ENCODE data around the gene SNAI3. TPM values are rescaled to one million over a fixed set of nuclear protein-coding genes. Genes with fewer than 3 reads are reported as not detected.

The SNAI3 gene
- total RNA-seq, 4 donors from 2014 or later: 0.26 to 0.83 (median 0.59) TPM

DNA sequence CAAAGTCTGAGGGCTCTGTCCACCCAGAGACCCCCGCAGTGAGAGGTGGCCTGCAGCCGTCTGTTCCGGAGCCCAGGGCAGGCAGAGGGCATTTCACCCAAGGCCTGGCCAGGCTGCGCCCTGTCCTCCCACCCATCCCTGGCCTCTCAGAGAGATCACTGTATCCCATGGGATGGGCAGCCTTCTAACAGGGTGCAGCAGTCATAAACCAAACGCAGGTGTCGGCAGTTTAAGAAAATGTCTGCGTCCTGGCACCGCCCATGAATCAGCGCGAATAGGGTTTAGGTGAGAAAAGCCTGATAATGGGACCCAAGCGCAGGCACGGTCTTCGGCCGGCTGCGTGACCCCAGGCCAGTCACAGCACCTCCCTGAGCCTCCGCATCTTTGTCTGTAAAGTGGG lies 40.9 kb downstream of the SNAI3 start:
- intact Hi-C loops (cut with DNase I): no loop called here
- 98% methylated on average over 16 of the region's 16 CpGs for WGBS
- Histone ChIP-seq H3K9me3 (no peaks in the 10 kb centered on the region), H3K27ac (replicated peaks in 1 of 4) (no peak overlapping the region), H3K4me1 (peaks cover 7 to 14% (median 10%) of the 10 kb centered on the region in 4 donors), H3K36me3 (peaks cover 0 to 8% (median 0%) of the 10 kb centered on the region in 4 donors), H3K4me3 (no peak overlapping the region), H3K27me3 (peaks cover 0 to 12% (median 3%) of the 10 kb centered on the region in 4 donors)
- no peak for DNase-seq (ENCODE audit: extremely low spot score)
- TF ChIP-seq EP300 (IDR thresholded peaks at IDR 0.05) (no peak), POLR2A (IDR thresholded peaks at IDR 0.05; ENCODE audit: low read depth) (no peak), POLR2AphosphoS5 (IDR thresholded peaks at IDR 0.05) (no peak)
- TF ChIP-seq, protein P1, sequence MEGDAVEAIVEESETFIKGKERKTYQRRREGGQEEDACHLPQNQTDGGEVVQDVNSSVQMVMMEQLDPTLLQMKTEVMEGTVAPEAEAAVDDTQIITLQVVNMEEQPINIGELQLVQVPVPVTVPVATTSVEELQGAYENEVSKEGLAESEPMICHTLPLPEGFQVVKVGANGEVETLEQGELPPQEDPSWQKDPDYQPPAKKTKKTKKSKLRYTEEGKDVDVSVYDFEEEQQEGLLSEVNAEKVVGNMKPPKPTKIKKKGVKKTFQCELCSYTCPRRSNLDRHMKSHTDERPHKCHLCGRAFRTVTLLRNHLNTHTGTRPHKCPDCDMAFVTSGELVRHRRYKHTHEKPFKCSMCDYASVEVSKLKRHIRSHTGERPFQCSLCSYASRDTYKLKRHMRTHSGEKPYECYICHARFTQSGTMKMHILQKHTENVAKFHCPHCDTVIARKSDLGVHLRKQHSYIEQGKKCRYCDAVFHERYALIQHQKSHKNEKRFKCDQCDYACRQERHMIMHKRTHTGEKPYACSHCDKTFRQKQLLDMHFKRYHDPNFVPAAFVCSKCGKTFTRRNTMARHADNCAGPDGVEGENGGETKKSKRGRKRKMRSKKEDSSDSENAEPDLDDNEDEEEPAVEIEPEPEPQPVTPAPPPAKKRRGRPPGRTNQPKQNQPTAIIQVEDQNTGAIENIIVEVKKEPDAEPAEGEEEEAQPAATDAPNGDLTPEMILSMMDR (IDR thresholded peaks at IDR 0.05): no peak

DNA sequence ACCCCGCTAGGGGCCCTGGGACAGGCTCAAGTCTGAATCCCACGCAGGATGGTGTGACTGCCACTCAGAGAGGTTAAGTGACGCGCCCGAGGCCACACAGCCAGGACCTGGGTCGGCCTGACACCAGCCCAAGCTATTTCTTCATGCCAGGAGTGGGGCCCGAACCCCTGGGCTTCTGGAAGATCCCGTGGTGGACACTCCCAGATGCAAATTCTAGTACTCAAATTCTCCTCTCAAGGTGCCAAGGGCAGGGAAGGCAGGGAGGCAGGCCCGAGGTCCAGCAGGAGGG lies 42.7 kb downstream of the SNAI3 start:
- no CpG with 5 or more reads among the region's 9 CpGs for WGBS
- no peak overlapping the region for H3K27ac ChIP-seq (replicated peaks in 1 of 4)
- H3K9me3 ChIP-seq: no peaks in the 10 kb centered on the region
- H3K36me3 ChIP-seq: peaks cover 0 to 8% (median 0%) of the 10 kb centered on the region in 4 donors
- intact Hi-C loops (cut with DNase I): no loop called here
- peaks cover 0 to 29% (median 17%) of the 10 kb centered on the region in 4 donors for H3K27me3 ChIP-seq
- DNase-seq (ENCODE audit: extremely low spot score): no peak
- H3K4me3 ChIP-seq: no peak overlapping the region
- peaks cover 0 to 13% (median 0%) of the 10 kb centered on the region in 4 donors for H3K4me1 ChIP-seq
- TF ChIP-seq, protein P1 (IDR thresholded peaks at IDR 0.05): no peak
- TF ChIP-seq POLR2A (IDR thresholded peaks at IDR 0.05; ENCODE audit: low read depth): no peak
- TF ChIP-seq EP300 (IDR thresholded peaks at IDR 0.05): no peak
- no peak for TF ChIP-seq POLR2AphosphoS5 (IDR thresholded peaks at IDR 0.05)

DNA sequence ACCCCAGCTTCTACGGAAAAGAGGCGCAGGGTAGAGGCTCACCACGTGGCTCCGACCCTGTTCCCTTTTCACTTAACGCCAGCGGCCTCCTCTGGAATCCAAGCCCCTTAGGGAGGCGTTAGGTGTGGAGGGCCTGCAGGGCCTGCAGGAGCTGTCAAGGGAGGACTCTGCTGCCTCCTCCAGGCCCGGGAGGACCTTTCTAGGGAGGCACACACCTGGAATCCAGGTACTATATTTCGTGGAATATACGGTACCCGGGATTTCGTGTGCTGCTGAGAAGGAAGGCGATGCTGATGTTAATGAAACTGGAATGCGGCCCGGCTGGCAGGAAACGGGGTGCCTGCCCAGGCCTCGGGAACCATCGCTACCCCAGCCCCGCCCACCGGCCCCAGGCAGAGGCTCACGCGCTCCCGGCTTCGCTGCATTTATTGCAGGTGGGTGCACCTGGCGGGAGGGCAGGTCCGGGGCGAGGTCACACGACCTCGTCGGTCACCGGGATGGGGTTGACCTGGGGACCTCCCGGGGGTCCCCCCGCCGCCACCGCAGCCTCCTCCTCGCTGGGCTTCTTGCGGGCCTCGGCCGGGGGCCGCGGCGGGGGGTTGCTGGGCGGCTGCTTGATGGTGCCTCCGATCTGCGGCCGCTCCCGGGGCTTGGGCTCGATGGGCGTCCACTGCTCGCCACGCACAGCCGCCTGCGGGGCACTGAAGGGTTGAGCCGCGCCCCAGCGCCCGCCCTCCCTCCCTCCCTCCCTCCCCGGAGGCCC lies 43.2 kb downstream of the SNAI3 start:
- Histone ChIP-seq H3K27ac (replicated peaks in 1 of 4) (no peak overlapping the region), H3K36me3 (peaks cover 0 to 8% (median 0%) of the 10 kb centered on the region in 4 donors), H3K4me1 (peaks cover 0 to 13% (median 0%) of the 10 kb centered on the region in 4 donors), H3K4me3 (no peak overlapping the region), H3K9me3 (no peaks in the 10 kb centered on the region), H3K27me3 (peaks cover 0 to 35% (median 22%) of the 10 kb centered on the region in 4 donors)
- DNase-seq (ENCODE audit: extremely low spot score): no peak
- 87% methylated on average over 35 of the region's 58 CpGs for WGBS
- intact Hi-C loops (cut with DNase I): no loop called here
- TF ChIP-seq POLR2A (IDR thresholded peaks at IDR 0.05; ENCODE audit: low read depth) (no peak), EP300 (IDR thresholded peaks at IDR 0.05) (no peak), POLR2AphosphoS5 (IDR thresholded peaks at IDR 0.05) (no peak)
- TF ChIP-seq, protein P1 (IDR thresholded peaks at IDR 0.05): no peak

DNA sequence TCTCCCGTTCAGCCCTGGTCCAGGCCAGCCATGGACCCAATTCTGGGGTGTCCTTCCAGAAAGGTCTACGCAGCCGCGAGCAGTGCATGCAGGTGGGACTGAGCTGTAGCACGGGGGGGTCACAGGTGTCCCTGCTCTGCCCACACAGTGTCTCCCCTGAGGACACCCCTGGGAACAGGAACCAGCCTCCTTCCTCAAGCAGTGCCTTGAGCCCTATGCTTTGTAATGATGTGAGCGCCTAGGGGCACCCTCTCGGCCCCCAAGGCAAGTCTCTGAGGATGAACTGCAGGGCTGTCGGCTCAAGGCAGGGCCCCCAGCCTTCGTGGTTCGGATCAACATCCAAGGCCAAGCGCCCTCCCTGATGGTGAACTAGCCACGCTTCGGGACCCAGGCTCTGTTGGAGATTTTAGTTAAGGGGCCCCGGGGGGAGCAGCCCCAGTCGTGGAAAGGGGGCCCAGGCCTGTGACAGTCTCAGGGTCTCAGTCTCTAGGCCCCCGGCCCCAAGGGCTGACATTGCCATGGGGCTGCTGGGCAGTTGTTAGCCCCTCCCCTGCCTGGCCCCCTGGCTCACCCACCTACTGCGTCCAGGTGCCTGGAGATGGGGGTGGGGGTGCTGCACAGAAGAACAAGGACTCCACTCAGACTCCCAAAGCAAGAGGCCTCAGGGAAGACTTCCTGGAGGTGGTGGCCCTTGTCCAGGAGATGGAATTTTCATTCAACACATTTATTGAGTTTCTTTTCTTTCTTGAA lies 45.6 kb downstream of the SNAI3 start:
- Histone ChIP-seq H3K27me3 (peaks cover 0 to 58% (median 24%) of the 10 kb centered on the region in 4 donors), H3K36me3 (peaks cover 0 to 8% (median 0%) of the 10 kb centered on the region in 4 donors), H3K4me3 (no peak overlapping the region), H3K9me3 (no peaks in the 10 kb centered on the region), H3K4me1 (peaks cover 0 to 13% (median 0%) of the 10 kb centered on the region in 4 donors), H3K27ac (replicated peaks in 1 of 4) (no peak overlapping the region)
- no peak for DNase-seq (ENCODE audit: extremely low spot score)
- intact Hi-C loops (cut with DNase I): no loop called here
- 62% methylated on average over 10 of the region's 17 CpGs for WGBS
- TF ChIP-seq, protein P1 (IDR thresholded peaks at IDR 0.05): no peak
- TF ChIP-seq POLR2AphosphoS5 (IDR thresholded peaks at IDR 0.05): no peak
- TF ChIP-seq POLR2A (IDR thresholded peaks at IDR 0.05; ENCODE audit: low read depth): no peak
- TF ChIP-seq EP300 (IDR thresholded peaks at IDR 0.05): no peak

Measured in esophagus muscularis mucosa (tissue), 4 donors.